Measurements from ENCODE around the gene PDE6C.

GRCh38 chr10:93687737-93688136 is 75.4 kb downstream of the PDE6C start:
- TF ChIP-seq RAD21 (IDR thresholded peaks at IDR 0.05): no peak
- TF ChIP-seq, protein P1, sequence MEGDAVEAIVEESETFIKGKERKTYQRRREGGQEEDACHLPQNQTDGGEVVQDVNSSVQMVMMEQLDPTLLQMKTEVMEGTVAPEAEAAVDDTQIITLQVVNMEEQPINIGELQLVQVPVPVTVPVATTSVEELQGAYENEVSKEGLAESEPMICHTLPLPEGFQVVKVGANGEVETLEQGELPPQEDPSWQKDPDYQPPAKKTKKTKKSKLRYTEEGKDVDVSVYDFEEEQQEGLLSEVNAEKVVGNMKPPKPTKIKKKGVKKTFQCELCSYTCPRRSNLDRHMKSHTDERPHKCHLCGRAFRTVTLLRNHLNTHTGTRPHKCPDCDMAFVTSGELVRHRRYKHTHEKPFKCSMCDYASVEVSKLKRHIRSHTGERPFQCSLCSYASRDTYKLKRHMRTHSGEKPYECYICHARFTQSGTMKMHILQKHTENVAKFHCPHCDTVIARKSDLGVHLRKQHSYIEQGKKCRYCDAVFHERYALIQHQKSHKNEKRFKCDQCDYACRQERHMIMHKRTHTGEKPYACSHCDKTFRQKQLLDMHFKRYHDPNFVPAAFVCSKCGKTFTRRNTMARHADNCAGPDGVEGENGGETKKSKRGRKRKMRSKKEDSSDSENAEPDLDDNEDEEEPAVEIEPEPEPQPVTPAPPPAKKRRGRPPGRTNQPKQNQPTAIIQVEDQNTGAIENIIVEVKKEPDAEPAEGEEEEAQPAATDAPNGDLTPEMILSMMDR (IDR thresholded peaks at IDR 0.05; ENCODE audit: low read depth, low read length, missing input control): no peak
- TF ChIP-seq FOXA1 (IDR thresholded peaks at IDR 0.05): no peak
